Trophoblast cell (in vitro differentiated cells and primary cell): ENCODE measurements around the gene C1GALT1.

ENCODE experiments used
- DNase-seq, 2 donors: peaks; one replicate each; pipeline ENCODE4 v3.0.0-alpha.2; 2016
- H2AFZ ChIP-seq: 2 replicates; pipeline ENCODE4 v1.6.1; 2013; ENCODE audit warnings: low read length, moderate library complexity, mild to moderate bottlenecking; ENCODE audit not compliant: insufficient read depth, poor library complexity
- H2AK5ac ChIP-seq: 2 replicates; pipeline ENCODE4 v1.6.1; 2013; ENCODE audit warnings: mild to moderate bottlenecking, low read length
- H2BK120ac ChIP-seq: 2 replicates; pipeline ENCODE4 v1.6.1; 2013; ENCODE audit warnings: low read length, mild to moderate bottlenecking, moderate library complexity; ENCODE audit not compliant: insufficient read depth, poor library complexity
- H2BK12ac ChIP-seq: 2 replicates; pipeline ENCODE4 v1.6.1; 2013; ENCODE audit warnings: mild to moderate bottlenecking, low read length, moderate library complexity
- H2BK5ac ChIP-seq: 2 replicates; pipeline ENCODE4 v1.6.1; 2013; ENCODE audit warnings: low read length, low read depth, moderate library complexity, mild to moderate bottlenecking; ENCODE audit not compliant: poor library complexity
- H3K14ac ChIP-seq: 2 replicates; pipeline ENCODE4 v1.6.1; 2013; ENCODE audit warnings: mild to moderate bottlenecking, low read length
- H3K18ac ChIP-seq: 2 replicates; pipeline ENCODE4 v1.6.1; 2013; ENCODE audit warnings: mild to moderate bottlenecking, low read length
- H3K23ac ChIP-seq: 2 replicates; pipeline ENCODE4 v1.6.1; 2013; ENCODE audit warnings: low read length
- H3K27ac ChIP-seq: 2 replicates; pipeline ENCODE4 v1.5.1; 2013; ENCODE audit warnings: low read depth, mild to moderate bottlenecking, inconsistent platforms, low read length, moderate library complexity
- H3K27me3 ChIP-seq: 2 replicates; pipeline ENCODE4 v1.6.1; 2013; ENCODE audit warnings: inconsistent platforms, mild to moderate bottlenecking, low read length, moderate library complexity; ENCODE audit not compliant: insufficient read depth
- H3K36me3 ChIP-seq, 2 experiments: 1 replicate in 1 of 2; 2 replicates in 1 of 2; pipeline ENCODE4 v1.6.1; 2013; ENCODE audit warnings: low read length in 2 of 2, mild to moderate bottlenecking in 2 of 2, moderate library complexity in 1 of 2; ENCODE audit not compliant: insufficient read depth in 2 of 2, control insufficient read depth in 1 of 2
- H3K4ac ChIP-seq: 2 replicates; pipeline ENCODE4 v1.6.1; 2013; ENCODE audit warnings: low read depth, mild to moderate bottlenecking, low read length, moderate library complexity
- H3K4me1 ChIP-seq, 2 experiments: 1 replicate in 1 of 2; 2 replicates in 1 of 2; pipeline ENCODE4 v1.6.1; 2013; ENCODE audit warnings: low read length in 2 of 2, mild to moderate bottlenecking in 2 of 2, moderate library complexity in 1 of 2; ENCODE audit not compliant: insufficient read depth in 2 of 2, control insufficient read depth in 1 of 2
- H3K4me2 ChIP-seq: 2 replicates; pipeline ENCODE4 v1.6.1; 2013; ENCODE audit warnings: inconsistent platforms, mild to moderate bottlenecking, low read length, moderate library complexity
- H3K4me3 ChIP-seq: 2 replicates; pipeline ENCODE4 v1.5.1; 2013; ENCODE audit warnings: mild to moderate bottlenecking, low read depth, low read length, inconsistent platforms
- H3K79me1 ChIP-seq: one replicate; pipeline ENCODE4 v1.6.1; 2013; ENCODE audit warnings: low read length
- H3K79me2 ChIP-seq: 2 replicates; pipeline ENCODE4 v1.6.1; 2013; ENCODE audit warnings: low read length, mild to moderate bottlenecking; ENCODE audit not compliant: control insufficient read depth, insufficient read depth, poor library complexity
- H3K9ac ChIP-seq: 2 replicates; pipeline ENCODE4 v1.6.1; 2013; ENCODE audit warnings: mild to moderate bottlenecking, low read length
- H3K9me3 ChIP-seq: 2 replicates; pipeline ENCODE4 v1.6.1; 2013; ENCODE audit warnings: low read depth, mild to moderate bottlenecking, control low read depth, inconsistent platforms, low read length; ENCODE audit not compliant: insufficient read depth
- H4K12ac ChIP-seq: 2 replicates; pipeline ENCODE4 v1.6.1; 2013; ENCODE audit warnings: low read depth, mild to moderate bottlenecking, low read length, moderate library complexity
- H4K8ac ChIP-seq: 2 replicates; pipeline ENCODE4 v1.6.1; 2013; ENCODE audit warnings: low read depth, mild to moderate bottlenecking, low read length, moderate library complexity
- H4K91ac ChIP-seq: one replicate; pipeline ENCODE4 v1.6.1; 2013; ENCODE audit warnings: low read depth, mild to moderate bottlenecking, low read length, moderate library complexity
- WGBS: extraction: QIAGEN DNeasy Blood & Tissue Kit; methylation state at CpG from one replicate; pipeline ENCODE4 v1.1.7; 2013; ENCODE audit warnings: missing lambda C conversion rate; ENCODE audit not compliant: insufficient read length, insufficient coverage; ENCODE audit errors: extremely low coverage; 5-methylcytosine and 5-hydroxymethylcytosine counted together

C1GALT1 gene

DNA sequence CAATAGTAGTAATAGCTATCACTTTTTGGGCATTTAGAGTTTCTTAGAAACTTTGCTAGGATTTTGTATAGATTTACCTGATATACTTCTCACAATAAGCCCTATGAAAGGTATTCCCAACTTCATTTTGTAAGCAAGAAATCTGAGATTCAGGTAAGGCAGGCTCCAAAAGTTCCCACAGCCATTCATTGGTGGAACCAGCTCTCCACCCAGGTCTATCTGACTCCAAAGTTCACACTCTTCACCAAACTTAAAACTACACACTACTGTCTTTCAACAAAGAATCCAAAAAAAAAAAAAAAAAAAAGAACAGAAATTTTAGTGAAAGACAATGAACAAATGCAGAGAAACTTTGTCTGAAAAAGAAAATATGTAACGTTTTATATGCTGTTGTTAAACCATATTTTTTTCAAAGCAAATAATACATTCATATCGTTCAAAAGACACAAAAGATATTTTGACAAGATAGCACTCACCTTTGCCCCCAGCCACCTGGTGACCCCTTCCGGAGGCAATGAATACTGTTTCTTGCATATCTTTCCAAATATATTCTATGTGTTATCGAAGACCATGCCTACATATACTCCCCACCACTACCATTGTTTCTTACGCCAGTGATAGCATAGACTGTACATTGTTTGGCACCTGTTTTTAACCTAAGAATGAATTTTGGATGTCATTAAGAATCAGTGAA is 108.2 kb downstream of the C1GALT1 start:
- Histone ChIP-seq H3K27me3 (no peaks in the 10 kb centered on the region), H4K91ac (no peak overlapping the region), H3K9me3 (no peaks in the 10 kb centered on the region), H3K4me3 (no peak overlapping the region), H2BK12ac (no peak overlapping the region), H3K4me2 (no peak overlapping the region), H2AK5ac (no peak overlapping the region), H2BK5ac (no peak overlapping the region), H3K9ac (no peak overlapping the region), H3K36me3 (no peaks in the 10 kb centered on the region), H3K4ac (no peak overlapping the region), H3K79me2 (no peaks in the 10 kb centered on the region), H3K4me1 (peaks cover 0 to 10% of the 10 kb centered on the region in 2 experiments), H3K18ac (no peak overlapping the region), H2AFZ (no peak overlapping the region), H3K14ac (no peak overlapping the region), H3K23ac (no peak overlapping the region), H3K27ac (no peak overlapping the region), H4K8ac (no peak overlapping the region), H3K79me1 (no peaks in the 10 kb centered on the region), H2BK120ac (no peak overlapping the region), H4K12ac (no peak overlapping the region)
- no CpG with 5 or more reads among the region's 5 CpGs for WGBS
- peak in 1 of 2 donors; percentile 15 for DNase-seq

DNA sequence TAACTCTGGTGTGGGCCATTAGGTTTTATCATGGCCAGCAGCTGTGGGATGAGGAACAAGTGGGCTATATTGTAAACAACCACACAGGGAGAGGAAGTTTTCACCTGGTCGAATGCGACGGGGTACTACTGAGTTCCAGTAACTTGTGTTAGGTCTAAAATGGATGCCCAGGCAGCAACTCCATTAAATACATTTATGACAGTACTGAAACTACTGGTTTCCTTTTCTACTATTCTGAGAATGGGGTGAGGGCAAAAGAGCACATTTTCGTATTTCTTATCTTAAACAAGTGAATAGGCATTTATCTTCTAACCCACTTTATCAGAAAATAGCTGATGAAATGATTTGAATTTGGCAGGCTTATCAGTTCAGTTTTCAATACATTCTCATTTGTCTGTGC is 109.7 kb downstream of the C1GALT1 start:
- no peak overlapping the region for H3K18ac ChIP-seq
- no peak overlapping the region for H3K4me3 ChIP-seq
- H3K36me3 ChIP-seq = no peaks in the 10 kb centered on the region
- H2BK12ac ChIP-seq = no peak overlapping the region
- H3K27ac ChIP-seq = no peak overlapping the region
- H3K14ac ChIP-seq = no peak overlapping the region
- DNase-seq = no peak
- H3K9me3 ChIP-seq = no peaks in the 10 kb centered on the region
- no peaks in the 10 kb centered on the region for H3K79me1 ChIP-seq
- H2AK5ac ChIP-seq = no peak overlapping the region
- no peaks in the 10 kb centered on the region for H3K79me2 ChIP-seq
- WGBS = no CpG with 5 or more reads among the region's 4 CpGs
- H4K12ac ChIP-seq = no peak overlapping the region
- H4K8ac ChIP-seq = no peak overlapping the region
- no peak overlapping the region for H2BK120ac ChIP-seq
- no peak overlapping the region for H2AFZ ChIP-seq
- H3K9ac ChIP-seq = no peak overlapping the region
- no peak overlapping the region for H2BK5ac ChIP-seq
- no peak overlapping the region for H4K91ac ChIP-seq
- H3K23ac ChIP-seq = no peak overlapping the region
- H3K4me2 ChIP-seq = no peak overlapping the region
- peaks cover 0 to 10% of the 10 kb centered on the region in 2 experiments for H3K4me1 ChIP-seq
- H3K4ac ChIP-seq = no peak overlapping the region
- no peaks in the 10 kb centered on the region for H3K27me3 ChIP-seq

DNA sequence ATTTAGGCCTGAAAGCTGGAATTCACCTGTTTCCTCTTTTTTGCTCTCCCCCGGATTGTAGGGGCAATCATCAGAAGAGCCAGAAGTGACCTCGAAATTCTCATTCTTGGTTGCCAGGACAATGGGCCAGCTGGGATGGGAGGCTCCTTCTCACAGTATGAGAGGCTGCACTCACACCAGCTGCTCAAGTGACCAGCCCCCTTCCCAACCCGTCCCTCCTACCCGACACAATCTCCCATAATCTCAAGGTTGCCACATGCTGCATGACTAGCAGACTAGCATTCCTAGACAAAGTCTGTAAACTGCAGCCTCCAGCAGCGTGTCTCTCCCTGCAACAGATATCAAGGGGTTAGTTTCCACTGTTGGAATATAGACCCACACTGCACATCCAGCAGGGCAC is 110.3 kb downstream of the C1GALT1 start:
- Histone ChIP-seq H2BK120ac (no peak overlapping the region), H2BK12ac (no peak overlapping the region), H4K8ac (no peak overlapping the region), H4K12ac (no peak overlapping the region), H2AFZ (no peak overlapping the region), H3K79me2 (no peaks in the 10 kb centered on the region), H2BK5ac (no peak overlapping the region), H3K27me3 (no peaks in the 10 kb centered on the region), H3K4me1 (peaks cover 0 to 10% of the 10 kb centered on the region in 2 experiments), H3K18ac (no peak overlapping the region), H3K36me3 (no peaks in the 10 kb centered on the region), H3K14ac (no peak overlapping the region), H3K9ac (no peak overlapping the region), H2AK5ac (no peak overlapping the region), H4K91ac (no peak overlapping the region), H3K79me1 (no peaks in the 10 kb centered on the region), H3K27ac (no peak overlapping the region), H3K4me3 (no peak overlapping the region), H3K4ac (no peak overlapping the region), H3K23ac (no peak overlapping the region), H3K4me2 (no peak overlapping the region), H3K9me3 (no peaks in the 10 kb centered on the region)
- WGBS = no CpG with 5 or more reads among the region's 5 CpGs
- peak; percentile 66 to 78 for DNase-seq

DNA sequence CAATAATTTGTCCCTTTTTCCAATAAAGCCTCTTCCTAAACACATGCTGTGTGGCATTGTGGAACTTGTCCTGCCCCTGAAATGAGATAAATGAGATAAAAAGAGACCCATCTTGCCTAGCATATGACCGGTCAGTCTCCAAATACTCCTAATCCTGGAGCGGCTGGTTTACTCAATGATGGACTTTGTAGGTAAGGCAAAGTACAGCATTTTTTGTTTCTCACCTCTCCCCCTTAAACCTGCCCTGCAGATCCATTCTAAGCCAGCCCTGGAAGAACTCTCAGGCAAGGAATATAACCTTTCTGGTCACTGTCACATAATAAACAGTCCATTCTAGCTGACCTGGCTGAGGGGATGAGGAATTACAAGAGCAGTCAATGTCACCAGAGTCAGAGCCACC is 110.7 kb downstream of the C1GALT1 start:
- H3K27me3 ChIP-seq = no peaks in the 10 kb centered on the region
- no peak overlapping the region for H4K91ac ChIP-seq
- no peaks in the 10 kb centered on the region for H3K79me1 ChIP-seq
- no peak overlapping the region for H3K23ac ChIP-seq
- no peak overlapping the region for H2AK5ac ChIP-seq
- no peak overlapping the region for H3K4me2 ChIP-seq
- no peaks in the 10 kb centered on the region for H3K9me3 ChIP-seq
- H2BK12ac ChIP-seq = no peak overlapping the region
- H2BK5ac ChIP-seq = no peak overlapping the region
- no peak overlapping the region for H3K9ac ChIP-seq
- no peak overlapping the region for H4K8ac ChIP-seq
- H3K18ac ChIP-seq = no peak overlapping the region
- no peaks in the 10 kb centered on the region for H3K79me2 ChIP-seq
- no peak overlapping the region for H3K4ac ChIP-seq
- no peak overlapping the region for H4K12ac ChIP-seq
- peaks cover 0 to 10% of the 10 kb centered on the region in 2 experiments for H3K4me1 ChIP-seq
- no peak overlapping the region for H3K27ac ChIP-seq
- H2AFZ ChIP-seq = no peak overlapping the region
- DNase-seq = no peak
- WGBS = no CpG with 5 or more reads among the region's 2 CpGs
- H3K14ac ChIP-seq = no peak overlapping the region
- no peaks in the 10 kb centered on the region for H3K36me3 ChIP-seq
- no peak overlapping the region for H3K4me3 ChIP-seq
- H2BK120ac ChIP-seq = no peak overlapping the region
